GM12872 (cell line): ENCODE data around the gene ZNF26.

Experiments
- CTCF ChIP-seq: IDR thresholded peaks from 3 replicates; pipeline ENCODE4 v1.5.1; 2011; ENCODE audit warnings: low read depth, mild to moderate bottlenecking, low read length, moderate library complexity; ENCODE audit not compliant: insufficient read depth

The ZNF26 gene

GRCh38 chr12:132953163-132953425, 33.1 kb upstream of the ZNF26 start:
- no peak for TF ChIP-seq CTCF

- TF ChIP-seq CTCF: no peak
These were observed 32.4 kb upstream of the ZNF26 start for GRCh38 chr12:132953771-132954170.

- TF ChIP-seq CTCF: no peak
These were observed 31.6 kb upstream of the ZNF26 start for GRCh38 chr12:132954471-132955048.

GRCh38 chr12:132955094-132956010, 30.8 kb upstream of the ZNF26 start:
- peak; percentile 28; the same call in 1 of the 3 replicates for TF ChIP-seq CTCF

GRCh38 chr12:132956011-132956788, 30.0 kb upstream of the ZNF26 start, which contains the start of gene ZNF605:
Gene ZNF605 (minus strand): TSS chr12:132956306. CDS start chr12:132945635, 10,671 bp downstream.
- no peak for TF ChIP-seq CTCF

- no peak for TF ChIP-seq CTCF
These were observed 20.4 kb upstream of the ZNF26 start for GRCh38 chr12:132965796-132966195.
